Glutamatergic neuron (in vitro differentiated cells): ENCODE results near the gene PDHX. TPM values are rescaled to one million over a fixed set of nuclear protein-coding genes. Genes with fewer than 3 reads are reported as not detected.
"Not testable (repeated sequence)": the region's sequence is repeated elsewhere in the genome, so short reads cannot be mapped to it uniquely, and the experiment has no call there.

Experiments
- DNase-seq: peaks from one replicate; pipeline ENCODE4 v3.0.0; 2022
- H3K27ac Mint-ChIP-seq: one replicate; pipeline ENCODE4 v1.8.0; 2020; ENCODE audit warnings: mild to moderate bottlenecking, mixed read lengths, inconsistent platforms; ENCODE audit not compliant: unreplicated experiment
- H3K27me3 Mint-ChIP-seq: one replicate; pipeline ENCODE4 v1.8.0; 2020; ENCODE audit warnings: mild to moderate bottlenecking, moderate library complexity, mixed read lengths, inconsistent platforms; ENCODE audit not compliant: unreplicated experiment
- H3K36me3 Mint-ChIP-seq: one replicate; pipeline ENCODE4 v1.8.0; 2020; ENCODE audit warnings: mild to moderate bottlenecking, mixed read lengths, inconsistent platforms; ENCODE audit not compliant: unreplicated experiment
- H3K4me1 Mint-ChIP-seq: one replicate; pipeline ENCODE4 v1.8.0; 2020; ENCODE audit warnings: mild to moderate bottlenecking, low read depth, mixed read lengths, inconsistent platforms; ENCODE audit not compliant: unreplicated experiment
- H3K4me3 Mint-ChIP-seq: one replicate; pipeline ENCODE4 v1.8.0; 2020; ENCODE audit warnings: mild to moderate bottlenecking, mixed read lengths, inconsistent platforms; ENCODE audit not compliant: unreplicated experiment
- H3K9me3 Mint-ChIP-seq: one replicate; pipeline ENCODE4 v1.8.0; 2020; ENCODE audit warnings: mild to moderate bottlenecking, moderate library complexity, mixed read lengths, inconsistent platforms; ENCODE audit not compliant: unreplicated experiment
- CTCF ChIP-seq: fragments of 200-600 bp; sonication (generic); IDR thresholded peaks from one replicate; pipeline ENCODE4 v1.5.0; 2021; ENCODE audit not compliant: partially characterized antibody, unreplicated experiment
- total RNA-seq: library from RNA; stranded (reverse); fragmentation: NEBNext Ultra II Directional; extraction: Animal tissue kit (Norgen Biotek cat#: 25700); gene quantifications from one replicate; pipeline ENCODE4 v1.2.1, GENCODE V29; 2021; ENCODE audit not compliant: unreplicated experiment

The PDHX gene
- total RNA-seq, 1 donor from 2014 or later = 46.5 TPM

DNA sequence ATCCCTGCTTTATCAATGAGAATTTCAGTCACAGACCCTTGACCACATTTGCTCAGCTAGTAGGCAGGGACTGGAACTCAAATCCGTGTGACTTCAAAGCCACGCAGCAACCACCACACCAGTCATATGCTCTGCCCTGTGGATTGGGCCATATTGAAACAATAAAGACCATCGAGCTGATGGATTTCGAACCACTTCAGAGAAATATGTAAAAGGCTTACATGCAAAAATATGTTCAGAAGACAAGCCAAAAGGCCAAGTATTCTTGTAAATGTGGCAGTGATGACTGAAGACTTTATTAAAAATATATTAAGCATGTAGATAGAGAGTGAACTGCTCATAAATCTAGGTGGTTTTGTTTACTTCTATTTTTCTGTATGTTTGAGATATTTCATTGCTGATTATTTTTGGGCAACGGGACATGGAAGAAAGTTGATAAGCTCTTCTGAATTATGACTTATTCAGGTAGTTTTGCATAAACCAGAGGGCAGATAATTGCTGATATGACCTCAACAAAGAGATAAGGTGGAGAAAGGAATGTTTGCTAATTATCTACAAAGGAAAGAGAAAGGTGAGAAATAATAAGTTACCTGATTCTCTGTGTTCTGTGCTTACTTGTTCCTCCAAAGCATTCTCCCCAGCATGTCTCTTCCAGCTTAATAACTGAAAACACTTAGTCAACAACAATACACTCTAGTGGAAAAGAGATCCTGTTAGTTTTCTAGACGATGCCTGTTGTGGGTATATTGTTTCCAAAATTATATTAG lies 99.4 kb downstream of the PDHX start:
- no peak overlapping the region for H3K4me3 Mint-ChIP-seq
- no peaks in the 10 kb centered on the region for H3K36me3 Mint-ChIP-seq
- no peak overlapping the region for H3K27ac Mint-ChIP-seq
- TF ChIP-seq CTCF = no peak
- H3K4me1 Mint-ChIP-seq = no peaks in the 10 kb centered on the region
- H3K27me3 Mint-ChIP-seq = no peaks in the 10 kb centered on the region
- DNase-seq = no peak
- H3K9me3 Mint-ChIP-seq = no peaks in the 10 kb centered on the region

DNA sequence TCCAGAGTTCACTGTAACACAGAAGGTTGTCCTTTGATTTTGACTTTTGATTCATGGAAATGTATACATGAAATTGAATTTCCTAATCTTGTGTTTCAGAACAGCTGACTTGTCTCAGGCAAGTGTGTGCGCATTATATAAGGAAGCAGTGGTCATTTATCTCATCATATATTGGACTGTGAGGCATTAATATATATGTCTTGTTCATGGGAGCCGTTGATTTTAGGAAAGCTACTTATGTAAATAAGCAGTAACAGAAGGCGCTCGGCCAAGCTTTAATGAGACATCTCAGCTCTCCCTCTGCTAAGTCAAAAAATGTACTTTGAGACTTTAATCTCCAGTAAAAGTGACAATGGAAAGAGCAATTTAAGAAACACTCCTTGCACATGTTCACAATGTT lies 100.5 kb downstream of the PDHX start:
- Mint-ChIP-seq H3K27ac (no peak overlapping the region), H3K4me1 (no peaks in the 10 kb centered on the region), H3K36me3 (peaks cover 7% of the 10 kb centered on the region), H3K4me3 (no peak overlapping the region), H3K27me3 (no peaks in the 10 kb centered on the region), H3K9me3 (peaks cover 3% of the 10 kb centered on the region)
- TF ChIP-seq CTCF = no peak
- DNase-seq = no peak

GRCh38 chr11:35017528-35018342 lies 101.3 kb downstream of the PDHX start:
- Mint-ChIP-seq H3K27ac (no peak overlapping the region), H3K27me3 (no peaks in the 10 kb centered on the region), H3K36me3 (peaks cover 8% of the 10 kb centered on the region), H3K4me3 (no peak overlapping the region), H3K4me1 (no peaks in the 10 kb centered on the region), H3K9me3 (peaks cover 3% of the 10 kb centered on the region)
- TF ChIP-seq CTCF = no peak
- no peak for DNase-seq

GRCh38 chr11:35021589-35021988 lies 105.2 kb downstream of the PDHX start:
- no peak for TF ChIP-seq CTCF
- Mint-ChIP-seq H3K4me3 (no peak overlapping the region), H3K36me3 (peaks cover 28% of the 10 kb centered on the region), H3K4me1 (no peaks in the 10 kb centered on the region), H3K9me3 (peaks cover 8% of the 10 kb centered on the region), H3K27me3 (peaks cover 1% of the 10 kb centered on the region), H3K27ac (no peak overlapping the region)
- DNase-seq = no peak

DNA sequence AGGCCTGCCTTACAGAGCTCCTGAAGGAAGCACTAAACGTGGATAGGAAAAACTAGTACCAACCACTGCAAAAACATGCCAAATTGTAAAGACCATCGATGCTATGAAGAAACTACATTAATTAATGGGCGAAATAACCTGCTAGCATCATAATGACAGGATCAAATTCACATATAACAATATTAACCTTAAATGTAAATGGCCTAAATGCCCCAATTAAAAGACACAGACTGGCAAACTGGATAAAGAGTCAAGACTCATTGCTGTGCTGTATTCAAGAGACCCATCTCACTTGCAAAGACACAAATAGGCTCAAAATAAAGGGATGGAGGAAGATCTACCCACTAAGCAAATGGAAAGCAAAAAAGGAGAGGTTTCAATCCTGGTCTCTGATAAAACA lies 107.5 kb downstream of the PDHX start:
- not testable (repeated sequence) for H3K4me3 Mint-ChIP-seq, DNase-seq, H3K27ac Mint-ChIP-seq, H3K4me1 Mint-ChIP-seq, H3K9me3 Mint-ChIP-seq, H3K27me3 Mint-ChIP-seq
- peaks cover 28% of the 10 kb centered on the region for H3K36me3 Mint-ChIP-seq

- not testable (repeated sequence) for H3K27ac Mint-ChIP-seq, H3K9me3 Mint-ChIP-seq, H3K4me1 Mint-ChIP-seq, H3K4me3 Mint-ChIP-seq, H3K27me3 Mint-ChIP-seq, DNase-seq
- peaks cover 18% of the 10 kb centered on the region for H3K36me3 Mint-ChIP-seq
Measured at GRCh38 chr11:35028007-35028406, 111.6 kb downstream of the PDHX start.
